Frontal cortex (tissue), 4 donors: ENCODE results near the gene RNF157. TPM values are rescaled to one million over a fixed set of nuclear protein-coding genes. Genes with fewer than 3 reads are reported as not detected.
"Not testable (repeated sequence)": the region's sequence is repeated elsewhere in the genome, so short reads cannot be mapped to it uniquely, and the experiment has no call there.

ENCODE experiments used
- DNase-seq, 2 donors: peaks; one replicate each; pipeline ENCODE4 v3.0.0; 2012; ENCODE audit warnings: low spot score in 2 of 2
- FAIRE-seq: peaks from 2 replicates; lab custom pipeline; 2012; peaks lifted over from hg19 to GRCh38; lab: Jason Lieb, UNC
- total RNA-seq: library from RNA; depleted of rRNA; stranded (reverse); fragments of >200 nt; gene quantifications from one replicate; pipeline ENCODE4 v1.2.3, GENCODE V29; 2014
- donor health status: control.
- donor health status: control.
- donor health status: control.

RNF157 gene
- total RNA-seq, 1 donor from 2014 or later = 18.3 TPM

DNA sequence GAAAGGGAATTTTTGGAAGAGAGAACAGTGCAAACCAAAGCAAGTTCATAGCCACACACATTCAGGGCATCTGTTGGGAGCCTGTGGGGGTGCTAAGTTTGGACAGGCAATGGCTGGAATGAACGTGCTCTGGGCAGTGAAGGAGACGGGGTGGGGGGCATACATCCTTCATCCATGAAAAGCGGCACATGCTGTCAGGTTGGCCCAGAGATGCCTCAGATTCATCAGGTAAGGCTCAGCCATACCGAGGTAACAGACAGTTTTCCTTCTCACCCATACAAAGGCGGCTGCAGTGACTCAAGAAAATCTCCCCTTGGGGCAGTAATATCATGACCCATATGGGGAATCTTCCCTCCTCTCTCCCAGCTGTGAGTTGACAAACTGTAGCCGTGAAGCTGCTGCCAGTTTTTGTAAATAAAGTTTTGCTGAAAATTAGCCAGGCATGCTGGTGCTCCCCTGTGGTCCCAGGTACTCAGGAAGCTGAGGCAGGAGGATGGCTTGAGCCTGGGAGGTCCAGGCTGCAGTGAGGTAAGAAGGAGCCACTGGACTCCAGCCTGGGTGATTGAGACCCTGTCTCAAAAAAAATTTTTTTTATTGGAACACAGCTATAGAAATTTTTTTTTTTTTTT is 15.6 kb upstream of the RNF157 start:
- FAIRE-seq = no peak
- DNase-seq = no peak

DNA sequence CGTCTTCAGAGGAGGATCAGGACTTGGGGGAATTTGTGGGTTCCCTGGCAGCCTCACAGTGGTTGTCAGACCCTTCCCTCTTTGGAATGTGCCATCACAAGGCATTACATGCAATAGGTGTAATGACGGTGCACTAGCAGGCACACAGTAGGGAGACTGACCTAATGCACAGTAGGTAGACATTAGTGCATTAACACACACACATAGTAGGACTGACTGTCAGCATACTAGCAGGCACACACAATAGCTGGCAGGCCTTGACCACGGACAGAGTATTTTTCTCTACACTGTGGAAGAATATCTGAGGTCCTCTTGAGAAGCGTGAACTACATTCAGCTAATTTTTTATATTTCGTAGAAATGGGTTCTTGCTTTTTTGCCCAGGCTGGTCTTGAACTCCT is 14.0 kb upstream of the RNF157 start:
- DNase-seq (no peak), FAIRE-seq (no peak)

DNA sequence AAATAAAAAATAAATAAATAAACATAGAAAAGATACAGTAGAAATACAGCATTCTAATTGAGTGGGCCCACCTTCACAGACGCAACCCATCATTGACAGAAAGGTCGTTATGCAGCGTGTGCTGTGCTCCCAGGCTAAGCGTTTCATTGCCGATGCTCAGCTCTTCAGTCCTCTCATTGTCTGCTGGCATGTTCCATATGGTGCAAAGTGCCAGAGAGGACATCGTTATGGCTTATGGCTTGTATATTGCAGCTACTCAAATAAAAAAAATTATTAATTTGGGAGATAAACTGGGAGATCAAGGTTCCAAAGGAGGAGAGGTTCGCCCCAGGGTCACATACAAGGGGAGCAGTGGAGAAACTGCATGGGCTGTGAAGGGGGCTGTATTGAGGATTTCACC is 13.5 kb upstream of the RNF157 start:
- no peak for FAIRE-seq
- no peak for DNase-seq

DNA sequence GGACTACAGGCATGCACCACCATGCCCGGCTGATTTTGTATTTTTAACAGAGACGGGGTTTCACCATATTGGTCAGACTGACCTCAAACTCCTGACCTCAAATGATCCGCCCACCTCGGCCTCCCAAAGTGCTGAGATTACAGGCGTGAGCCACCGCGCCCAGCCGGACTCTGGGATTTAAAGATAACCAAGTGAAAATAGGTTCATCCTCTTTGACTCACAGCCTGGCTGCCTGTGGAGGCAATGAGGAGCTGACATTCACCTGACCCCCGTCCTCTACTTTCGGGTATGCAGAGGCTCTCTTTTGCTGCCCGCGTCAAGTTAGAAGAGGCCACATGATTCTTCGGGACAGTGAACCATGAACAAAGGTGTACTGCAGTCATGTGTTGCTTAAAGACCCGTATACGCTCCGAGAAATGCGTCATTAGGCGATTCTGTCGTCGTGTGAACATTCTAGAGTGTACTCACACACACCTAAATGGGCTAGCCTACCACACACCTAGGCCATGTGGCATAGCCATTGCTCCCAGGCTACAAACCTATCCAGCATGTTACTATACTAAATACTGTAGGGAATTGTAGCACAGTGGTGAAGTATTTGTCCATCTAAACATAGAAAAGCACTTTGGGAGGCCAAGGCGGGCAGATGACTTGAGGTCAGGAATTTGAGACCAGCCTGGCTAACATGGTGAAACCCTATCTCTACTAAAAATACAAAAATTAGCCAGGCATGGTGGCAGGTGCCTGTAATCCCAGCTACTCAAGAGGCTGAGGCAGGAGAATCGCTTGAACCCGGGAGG is 12.9 kb upstream of the RNF157 start:
- not testable (repeated sequence) for FAIRE-seq, DNase-seq

DNA sequence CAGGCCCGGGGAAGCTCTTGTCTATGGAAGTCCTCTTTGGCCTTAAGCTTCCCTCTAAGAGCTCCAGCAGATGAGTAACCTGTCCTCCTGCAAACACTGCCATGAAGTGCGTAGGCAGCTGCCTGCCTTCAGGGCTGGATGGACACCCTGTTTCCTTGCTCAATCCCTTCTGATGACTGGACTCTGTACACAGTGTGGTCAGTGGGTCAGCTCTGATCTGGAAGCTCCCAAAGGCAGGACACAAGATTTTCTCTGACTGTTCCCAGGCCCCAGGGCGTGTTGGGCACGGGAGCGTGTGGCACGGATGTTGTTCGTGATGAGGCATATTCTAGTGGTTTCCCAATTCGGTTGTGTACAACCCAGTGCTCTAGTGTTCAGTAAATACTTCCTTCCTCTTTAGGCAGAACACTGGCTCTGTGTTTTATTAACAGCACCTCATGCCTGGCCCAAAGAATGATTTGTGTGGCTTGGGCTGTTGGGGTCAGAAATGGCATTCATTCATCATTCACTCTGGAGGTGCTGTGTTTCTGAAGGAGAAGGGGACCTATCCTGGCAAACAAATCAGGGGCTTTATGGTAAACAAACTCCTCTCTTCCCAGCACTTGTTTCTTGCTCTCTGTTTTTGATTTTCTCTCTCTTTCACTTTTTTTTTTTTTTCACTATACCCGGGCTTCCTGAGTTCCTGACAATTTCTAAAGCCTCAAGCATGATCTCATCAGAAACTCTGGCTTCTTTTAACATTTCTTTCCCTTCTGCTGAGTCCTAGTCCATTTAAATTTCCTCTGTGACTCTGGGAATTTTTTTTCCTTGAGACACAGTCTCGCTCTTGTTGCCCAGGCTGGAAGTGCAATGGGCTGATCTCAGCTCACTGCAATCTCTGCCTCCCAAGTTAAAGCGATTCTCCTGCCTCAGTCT is 12.0 kb upstream of the RNF157 start:
- FAIRE-seq (no peak), DNase-seq (no peak)

DNA sequence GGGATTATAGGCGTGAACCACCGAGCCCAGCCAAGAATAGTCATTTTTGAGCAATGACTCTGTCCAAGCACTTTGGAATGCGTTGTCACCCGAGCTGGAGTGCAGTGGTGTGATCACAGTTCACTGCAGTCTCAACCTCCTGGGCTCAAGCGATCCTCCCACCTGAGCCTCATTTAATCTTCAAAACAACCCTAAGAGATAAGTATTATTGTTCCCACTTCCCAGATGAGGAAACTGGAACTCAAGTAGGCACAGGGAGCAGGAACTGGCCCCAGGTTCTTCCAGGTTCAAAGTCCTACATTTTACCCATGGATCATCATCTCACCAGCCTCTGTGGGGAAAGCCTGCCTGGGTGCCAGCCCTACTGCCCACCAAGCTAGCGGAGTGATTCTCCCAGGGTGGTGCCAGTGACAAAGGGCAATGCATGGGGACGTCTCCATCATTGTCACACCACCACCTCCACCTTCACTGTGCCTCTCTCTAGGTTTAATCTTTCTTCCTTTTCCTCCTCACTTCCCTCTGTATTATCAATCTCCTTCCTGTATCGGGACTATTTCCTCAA is 11.3 kb upstream of the RNF157 start:
- DNase-seq = no peak
- no peak for FAIRE-seq

DNA sequence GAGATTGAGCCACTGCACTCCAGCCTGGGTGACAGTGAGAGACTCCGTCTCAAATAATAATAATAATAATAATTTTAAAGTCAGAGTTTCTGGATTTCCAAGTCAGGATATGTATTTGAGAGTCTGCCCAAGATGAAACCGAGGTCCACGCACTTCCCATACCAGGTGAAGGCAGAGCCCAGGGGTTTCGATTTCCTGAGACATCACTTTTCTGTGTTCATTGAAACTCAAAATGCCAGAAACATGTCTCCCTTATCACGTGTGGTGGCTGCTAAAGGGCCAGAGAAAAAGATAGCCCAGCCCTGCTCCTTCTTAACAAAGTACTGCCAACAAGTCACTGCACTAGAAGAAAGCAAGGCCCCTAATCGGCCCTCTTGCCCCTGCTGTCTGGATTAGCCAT is 9.8 kb upstream of the RNF157 start:
- FAIRE-seq = no peak
- DNase-seq = no peak

DNA sequence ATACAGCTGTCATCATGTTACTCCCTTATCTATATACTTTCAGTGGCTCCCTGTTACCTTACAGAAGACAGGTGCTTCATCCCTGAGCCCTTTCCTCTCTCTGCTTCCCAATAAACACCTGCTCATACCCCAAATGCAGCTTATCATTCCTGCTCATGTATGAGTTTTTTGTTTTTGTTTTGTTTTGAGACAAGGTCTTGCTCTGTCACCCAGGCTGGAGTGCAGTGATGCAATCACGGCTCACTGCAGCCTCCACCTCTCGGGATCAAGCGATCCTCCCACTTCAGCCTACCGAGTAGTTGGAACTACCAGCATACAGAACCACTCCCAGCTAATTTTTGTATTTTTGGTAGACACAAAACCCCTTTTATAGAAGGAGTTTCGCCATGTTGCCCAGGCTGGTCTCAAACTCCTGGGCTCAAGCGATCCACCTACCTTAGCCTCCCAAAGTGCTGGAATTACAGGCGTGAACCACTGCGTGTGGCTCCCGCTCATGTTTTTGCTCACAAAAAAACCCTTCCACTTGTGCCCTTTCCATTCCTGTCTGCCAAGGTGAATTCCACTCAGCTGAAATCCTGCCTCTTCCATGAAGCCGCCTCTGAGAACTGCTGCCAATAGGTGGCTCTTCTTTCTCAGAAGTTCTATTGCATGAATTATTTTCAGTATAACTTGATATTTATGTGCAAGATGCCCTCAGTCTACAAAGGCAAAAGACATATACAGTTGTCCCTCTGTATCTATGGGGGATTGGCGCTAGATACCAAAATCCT is 7.9 kb upstream of the RNF157 start:
- FAIRE-seq (no peak), DNase-seq (no peak)

DNA sequence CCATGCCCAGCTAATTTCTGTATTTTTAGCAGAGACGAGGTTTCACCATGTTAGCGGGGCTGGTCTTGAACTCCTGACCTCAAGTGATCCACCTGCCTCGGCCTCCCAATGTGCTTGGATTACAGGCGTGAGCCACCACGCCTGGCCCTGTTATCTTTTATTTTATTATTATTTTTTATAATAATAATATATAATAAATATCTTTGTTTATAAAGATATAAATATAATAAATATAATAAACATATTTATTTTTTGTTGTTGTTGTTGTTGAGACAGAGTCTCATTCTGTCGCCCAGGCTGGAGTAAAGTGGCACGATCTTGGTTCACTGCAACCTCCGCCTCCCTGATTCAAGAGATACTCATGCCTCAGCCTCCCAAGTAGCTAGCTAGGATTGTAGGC is 7.0 kb upstream of the RNF157 start:
- FAIRE-seq (no peak), DNase-seq (no peak)

DNA sequence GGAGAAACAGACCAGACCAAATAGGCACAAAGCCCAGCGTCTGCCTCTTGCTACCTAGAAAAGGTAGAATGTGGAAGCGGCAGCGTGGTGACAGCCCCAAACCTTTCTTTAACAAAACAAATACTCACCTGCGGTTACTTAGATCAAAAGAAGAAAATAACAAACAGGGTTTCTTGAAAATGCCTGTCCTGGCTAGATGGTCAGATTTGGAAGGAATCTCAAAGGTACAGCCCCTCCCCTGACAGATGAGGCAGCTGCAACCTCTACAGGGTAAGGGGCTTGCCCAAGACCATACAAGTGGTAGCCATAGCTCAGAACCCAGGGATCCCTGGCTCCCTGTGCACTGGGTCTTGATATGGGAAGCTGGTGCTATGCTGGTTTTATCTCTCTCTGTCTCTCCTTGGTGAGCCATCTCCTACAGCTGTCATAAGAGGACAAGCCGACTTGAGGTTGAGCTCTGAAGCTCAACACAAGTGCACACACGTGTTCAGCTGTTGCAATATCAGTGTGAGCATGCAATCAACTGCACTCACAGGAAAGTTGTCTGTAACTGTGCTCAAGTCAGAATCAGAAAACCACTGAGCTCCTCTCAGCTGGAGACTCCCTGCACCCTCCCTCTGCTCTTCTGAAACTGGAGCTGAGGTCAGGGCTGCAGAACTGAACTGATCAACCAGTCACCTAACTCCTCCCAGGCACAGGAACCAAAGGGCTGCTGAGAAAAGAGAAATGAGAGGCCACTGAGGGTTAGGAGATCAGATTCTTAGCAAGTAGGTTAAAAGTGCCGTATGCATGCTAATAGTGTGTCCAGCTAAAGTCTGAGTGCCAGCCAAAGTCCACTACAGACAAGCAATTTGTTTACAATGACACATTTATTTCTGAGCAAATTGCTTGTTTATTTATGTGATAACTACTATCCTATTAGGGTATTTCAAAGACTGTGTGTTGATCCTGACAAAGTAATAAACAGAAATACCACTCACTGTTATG is 6.1 kb upstream of the RNF157 start:
- no peak for FAIRE-seq

DNA sequence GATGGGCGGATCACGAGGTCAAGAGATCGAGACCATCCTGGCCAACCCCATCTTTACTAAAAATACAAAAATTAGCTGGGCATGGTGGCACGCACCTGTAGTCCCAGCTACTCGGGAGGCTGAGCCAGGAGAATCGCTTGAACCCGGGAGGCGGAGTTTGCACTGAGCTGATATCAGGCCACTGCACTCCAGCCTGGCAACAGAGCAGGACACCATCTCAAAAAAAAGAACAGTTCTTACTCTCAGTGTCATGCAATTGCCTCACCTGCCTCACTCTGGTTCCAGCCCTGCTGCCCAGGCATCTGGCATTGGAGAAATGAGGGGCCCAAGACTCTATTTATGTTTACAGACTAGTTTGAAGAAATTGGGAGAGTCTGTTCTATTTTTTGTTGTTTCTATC is 4.4 kb upstream of the RNF157 start:
- FAIRE-seq, DNase-seq: not testable (repeated sequence)

More for the DNA sequence above, 6.1 kb upstream of the RNF157 start:
- DNase-seq = no peak

DNA sequence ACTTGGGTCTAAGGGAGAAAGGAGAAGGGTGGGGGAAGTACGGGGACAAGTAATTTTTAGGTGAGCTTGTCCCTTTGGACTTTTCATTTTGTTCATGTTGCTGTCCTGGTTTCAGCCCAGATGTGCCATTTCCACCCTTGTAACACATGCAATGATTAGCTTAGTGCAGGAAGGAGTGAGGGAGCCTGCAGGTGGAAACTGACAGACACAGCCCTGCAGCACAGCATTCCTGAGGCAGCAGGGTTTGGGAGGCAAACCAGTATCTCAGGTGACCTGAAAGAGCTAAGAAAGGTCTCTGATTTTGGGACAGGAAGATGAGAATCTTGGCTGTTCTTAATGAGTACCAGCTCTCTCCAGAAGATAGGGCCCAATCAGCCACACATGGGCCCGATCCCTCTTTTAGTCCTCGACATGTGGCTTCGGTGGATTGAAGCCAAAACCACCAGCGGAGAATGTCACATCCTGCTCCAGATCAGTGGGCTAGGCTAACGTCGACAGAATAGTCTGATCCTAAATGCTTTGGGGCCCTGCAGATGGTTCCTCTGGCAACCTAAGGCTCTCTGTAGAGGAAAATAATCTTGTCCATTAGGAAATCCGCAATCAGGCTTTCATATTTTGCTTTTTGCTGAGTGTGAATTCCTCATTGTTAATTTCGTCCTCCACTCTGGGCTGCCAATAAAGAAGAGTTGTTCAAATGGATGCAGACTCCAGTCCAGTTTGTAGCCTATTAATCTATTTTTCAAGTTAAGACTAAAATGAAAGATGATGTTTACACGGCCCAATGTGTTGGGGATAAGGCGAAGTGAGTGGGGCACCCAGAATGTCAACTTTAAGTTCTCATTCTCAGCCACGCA is 3.8 kb upstream of the RNF157 start:
- FAIRE-seq (no peak), DNase-seq (no peak)

DNA sequence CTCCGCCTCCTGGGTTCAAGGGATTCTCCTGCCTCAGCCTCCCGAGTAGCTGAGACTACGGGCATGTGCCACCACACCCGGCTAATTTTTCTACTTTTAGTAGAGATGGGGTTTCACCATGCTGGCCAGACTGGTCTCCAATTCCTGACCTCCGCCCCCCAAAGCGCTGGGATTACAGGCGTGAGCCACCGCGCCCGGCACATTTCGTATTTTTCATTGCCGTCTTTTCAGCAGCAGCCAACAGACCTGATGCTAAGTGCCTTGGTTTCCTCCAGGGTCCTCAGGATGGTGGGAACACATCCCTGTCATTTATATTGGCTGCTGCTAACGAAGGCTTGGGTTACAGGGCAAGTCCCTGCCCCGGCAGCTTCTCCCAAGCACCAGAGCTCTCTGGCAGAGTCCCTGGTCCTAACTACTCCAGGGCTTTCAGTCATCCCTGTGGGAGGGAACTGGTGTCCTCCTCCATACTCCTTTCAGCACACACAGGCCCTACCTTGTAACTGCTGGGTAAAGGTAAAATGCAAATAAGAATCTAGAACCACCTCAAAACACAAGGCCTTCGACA is 1.5 kb upstream of the RNF157 start:
- no peak for DNase-seq
- no peak for FAIRE-seq

DNA sequence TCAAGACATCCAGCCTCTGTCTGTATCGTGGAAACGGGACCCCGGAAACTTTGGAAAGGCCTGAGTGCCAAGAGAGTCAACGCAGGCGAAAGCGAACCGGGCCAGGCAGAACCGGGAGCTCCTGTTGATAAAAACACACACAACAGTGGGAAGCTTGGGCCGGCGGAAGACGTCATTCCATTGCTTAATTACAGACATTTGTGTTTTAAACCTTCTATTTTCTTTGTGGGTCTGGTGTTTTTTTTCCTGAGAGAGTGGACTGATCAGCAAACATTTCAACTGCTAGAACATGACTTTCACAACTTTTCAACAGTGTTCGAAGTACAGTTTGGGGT is 878 bp upstream of the RNF157 start:
- DNase-seq = no peak
- no peak for FAIRE-seq

DNA sequence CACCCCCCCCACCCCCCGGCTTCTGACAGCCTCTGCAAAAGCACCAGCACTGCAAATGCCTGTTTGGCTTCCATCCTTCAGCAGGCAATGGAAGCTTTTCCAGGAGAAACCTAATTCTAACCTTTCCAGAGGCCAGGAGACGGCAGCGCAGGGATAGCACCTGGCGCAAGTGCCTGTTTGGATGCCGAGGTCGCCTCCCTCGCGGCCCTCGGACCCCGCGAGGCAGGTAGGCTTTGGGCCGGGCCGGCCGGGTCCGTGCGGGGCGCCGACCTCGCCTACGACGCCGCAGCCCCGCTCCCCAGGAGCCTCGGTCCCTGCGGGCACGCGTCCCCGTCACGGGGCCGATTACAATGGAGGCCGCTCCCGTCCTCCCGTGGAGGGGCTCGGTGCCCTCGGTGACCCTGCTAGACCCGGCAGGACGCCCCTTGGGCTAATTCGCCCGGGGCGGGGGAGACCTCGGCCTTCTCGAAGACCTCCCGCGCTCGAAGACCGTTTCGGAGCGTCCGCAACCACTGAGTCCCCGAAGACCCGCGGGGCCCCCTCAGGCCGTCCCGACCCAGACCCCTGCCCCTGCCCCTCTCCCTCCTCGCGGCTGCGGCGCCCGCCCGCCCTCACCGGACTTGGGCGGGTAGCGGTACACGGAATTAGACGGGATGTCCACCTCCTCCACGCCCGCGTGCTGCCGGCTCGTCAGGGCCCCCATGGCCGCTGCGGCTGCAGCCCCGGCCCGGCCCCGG is 587 bp downstream of the RNF157 start:
- FAIRE-seq (no peak), DNase-seq (peak in 1 of 2 donors; percentile 46)

DNA sequence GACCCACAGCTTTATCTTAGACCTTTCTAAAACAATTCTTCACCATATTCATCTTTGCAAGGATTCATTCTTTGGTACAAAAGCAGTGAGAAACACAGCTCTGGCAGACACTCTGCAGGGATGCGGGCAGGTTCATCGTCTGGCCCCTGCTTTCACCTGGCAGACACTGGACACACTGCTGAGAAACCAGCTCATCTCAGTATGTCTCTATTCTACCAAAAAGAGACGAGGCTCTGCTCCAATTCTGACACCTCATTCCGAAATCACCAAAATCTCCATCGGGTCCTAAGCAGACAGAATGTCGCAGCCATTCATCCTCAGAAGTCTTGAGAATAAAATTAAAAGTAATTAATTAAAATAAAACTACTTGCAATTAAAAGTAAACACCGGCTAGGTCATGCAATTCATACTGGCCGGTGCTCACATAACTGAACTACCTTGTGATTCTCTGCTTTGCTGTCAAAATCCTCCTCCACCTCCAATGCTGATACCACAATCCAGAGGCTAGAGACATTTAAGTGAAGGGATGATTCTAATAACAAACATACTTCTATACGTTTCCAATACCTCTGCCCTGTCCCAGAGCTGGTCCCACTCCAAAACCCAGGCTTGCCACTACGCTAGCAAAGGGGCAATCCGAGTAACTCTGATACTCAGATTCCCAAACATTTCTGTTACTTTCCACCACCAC is 1.3 kb downstream of the RNF157 start:
- DNase-seq (no peak), FAIRE-seq (no peak)
